ENCODE measurements around the gene PATL1. TPM values are rescaled to one million over a fixed set of nuclear protein-coding genes. Genes with fewer than 3 reads are reported as not detected.

Gene PATL1
- total and polyA plus RNA-seq, 2 of the 8 experiments (the other 6 are each of a cell fraction or from before 2014, with no cell fraction given) = 30.4 to 33.4 TPM

- H3K36me3 ChIP-seq (ENCODE audit: control insufficient read depth in 2 of 4, insufficient read depth in 4 of 4, low read length in 3 of 4) = no peaks in the 10 kb centered on the region
- H3K4ac ChIP-seq (replicated peaks; ENCODE audit: insufficient read length, low read depth, low read length) = no peak overlapping the region
- POLR2A ChIA-PET (ENCODE audit: partially characterized antibody) = no interaction called here
- no peaks in the 10 kb centered on the region for H3K27me3 ChIP-seq (replicated peaks in 1 of 4; ENCODE audit: control insufficient read depth in 3 of 4, extremely low read depth in 1 of 4, insufficient read depth in 3 of 4, low read length in 3 of 4)
- no peak overlapping the region for H4K5ac ChIP-seq (ENCODE audit: insufficient read length, low read depth, low read length)
- H2BK15ac ChIP-seq (ENCODE audit: low read length) = no peak overlapping the region
- H3K27ac ChIP-seq (ENCODE audit: low read depth, low read length) = no peak overlapping the region
- H3K79me2 ChIP-seq (ENCODE audit: control insufficient read depth in 1 of 2, insufficient read depth in 2 of 2, low read length in 2 of 2) = no peaks in the 10 kb centered on the region
- H2AK5ac ChIP-seq (ENCODE audit: low read depth, low read length) = no peak overlapping the region
- no peak overlapping the region for H4K91ac ChIP-seq (replicated peaks; ENCODE audit: insufficient read length, low read length)
- H3K79me1 ChIP-seq (ENCODE audit: low read depth, low read length) = no peaks in the 10 kb centered on the region
- no peak overlapping the region for H3K23ac ChIP-seq (ENCODE audit: insufficient read length)
- FAIRE-seq (no peak), DNase-seq (ENCODE audit: low read depth in 1 of 2, low spot score in 2 of 2) (no peak)
- no peak overlapping the region for H3K4me2 ChIP-seq (ENCODE audit: insufficient read depth in 1 of 2, low read depth in 2 of 2, low read length in 2 of 2)
- CTCF ChIA-PET (ENCODE audit: partially characterized antibody) = interaction anchor here (2.2 to 3.0 kb wide), 3 partner anchors 10 to 13 kb away, joined by 9 to 11 read pairs (median 11); partner anchors contain the start of gene PATL1
- no peak overlapping the region for H3K18ac ChIP-seq (ENCODE audit: extremely low read depth, low read length)
- H3K9me3 ChIP-seq (ENCODE audit: insufficient read depth in 2 of 2, low read depth in 1 of 2, low read length in 1 of 2) = no peaks in the 10 kb centered on the region
- H3K9ac ChIP-seq (replicated peaks in 1 of 4; ENCODE audit: extremely low read depth in 1 of 4, low read depth in 3 of 4, low read length in 3 of 4) = no peak overlapping the region
- no peak overlapping the region for H3K56ac ChIP-seq (replicated peaks; ENCODE audit: insufficient read length, low read depth, low read length)
- no peak overlapping the region for H2BK12ac ChIP-seq (ENCODE audit: low read depth, low read length)
- H2BK20ac ChIP-seq (ENCODE audit: low read length) = no peak overlapping the region
- 0 out of 7 replicates have a peak, but pooled peaks cover 0 to 3% (median 0%) of the 10 kb centered on the region in 4 experiments for H3K4me1 ChIP-seq (replicated peaks in 1 of 4; ENCODE audit: control insufficient read depth in 3 of 4, insufficient read depth in 4 of 4, low read length in 3 of 4)
- no peak overlapping the region for H3K4me3 ChIP-seq (ENCODE audit: extremely low read depth in 1 of 4, insufficient read depth in 2 of 4, low read depth in 3 of 4, low read length in 4 of 4)
- H3K14ac ChIP-seq (ENCODE audit: insufficient read length) = no peak overlapping the region
- no peak overlapping the region for H4K8ac ChIP-seq (ENCODE audit: extremely low read depth, insufficient read depth, low read length)
- no peak overlapping the region for H2AFZ ChIP-seq (ENCODE audit: low read length)
- TF ChIP-seq RFX5 (IDR thresholded peaks at IDR 0.05; ENCODE audit: borderline replicate concordance, low read depth, low read length) = no peak
- no peak for TF ChIP-seq NRF1 (IDR thresholded peaks at IDR 0.05; ENCODE audit: low read depth, low read length)
- no peak for TF ChIP-seq KDM5A (IDR thresholded peaks at IDR 0.05; ENCODE audit: low read length)
- TF ChIP-seq SP4 (IDR thresholded peaks at IDR 0.05; ENCODE audit: low read length) = no peak
- no peak for TF ChIP-seq RXRA (IDR thresholded peaks at IDR 0.05; ENCODE audit: insufficient read depth, low read depth, low read length)
- TF ChIP-seq GTF2F1 (IDR thresholded peaks at IDR 0.05; ENCODE audit: borderline replicate concordance, low read depth, low read length) = no peak
- no peak for TF ChIP-seq SIRT6 (IDR thresholded peaks at IDR 0.05; ENCODE audit: low read length)
- H3K23me2 ChIP-seq (ENCODE audit: low read depth, low read length) = no peaks in the 10 kb centered on the region
- H2BK120ac ChIP-seq (replicated peaks; ENCODE audit: low read depth, low read length) = no peak overlapping the region
- no peak overlapping the region for H2BK5ac ChIP-seq (ENCODE audit: low read depth, low read length)
- WGBS, 2 experiments (ENCODE audit: extremely low coverage in 1 of 2, insufficient coverage in 1 of 2, insufficient read length in 1 of 2, insufficient replicate concordance in 2 of 2, low coverage in 1 of 2, low lambda C conversion rate in 2 of 2, missing lambda C conversion rate in 1 of 2) = 94% methylated on average over 3 of the region's 3 CpGs; no CpG with 5 or more reads in 1 of the 2 experiments
- H4K20me1 ChIP-seq (replicated peaks in 1 of 2; ENCODE audit: control insufficient read depth in 1 of 2, insufficient read depth in 2 of 2, low read length in 2 of 2) = no peaks in the 10 kb centered on the region
Measured at GRCh38 chr11:59678813-59679165, 10.0 kb upstream of the PATL1 start.

Data from H1 (cell line).